ENCODE data around the gene MYO1B. TPM values are rescaled to one million over a fixed set of nuclear protein-coding genes. Genes with fewer than 3 reads are reported as not detected.
"Not testable (repeated sequence)": the region's sequence is repeated elsewhere in the genome, so short reads cannot be mapped to it uniquely, and the experiment has no call there.

The MYO1B gene
- total and polyA plus RNA-seq, 7 experiments from 2014 or later, result 0.43 to 14.9 (median 0.54) TPM

DNA sequence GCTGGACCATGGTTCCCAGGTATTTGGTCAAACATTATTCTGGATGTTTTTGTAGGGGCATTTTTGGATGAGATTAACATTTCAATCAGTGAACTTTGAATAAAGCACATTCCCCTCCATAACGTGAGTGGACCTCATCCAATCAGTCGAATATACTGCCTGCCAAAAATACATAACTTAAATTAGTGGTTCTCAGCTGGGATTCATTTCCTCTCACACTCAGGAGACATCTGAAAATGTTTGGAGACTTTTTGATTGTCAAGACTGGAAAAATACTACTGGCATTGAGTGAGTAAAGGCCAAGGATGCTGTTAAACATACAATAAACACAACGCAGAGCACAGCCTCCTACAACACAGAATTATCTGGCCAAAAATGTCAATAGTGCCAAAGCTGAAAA lies 198.2 kb downstream of the MYO1B start:
- no peaks in the 10 kb centered on the region for H3K36me3 Mint-ChIP-seq
- no peaks in the 10 kb centered on the region for H3K9me3 Mint-ChIP-seq
- DNase-seq, result no peak
- no peak overlapping the region for H3K4me3 Mint-ChIP-seq
- ATAC-seq, result no peak
- ChIA-PET POLR2A (no interaction called here), CTCF (no interaction called here)
- intact Hi-C loops (cut with micrococcal nuclease), result no loop called here
- Histone ChIP-seq H3K4me3 (ENCODE audit: low read length) (no peak overlapping the region), H3K4me1 (ENCODE audit: control insufficient read depth in 2 of 2, insufficient read depth in 2 of 2, low read length in 2 of 2) (no peaks in the 10 kb centered on the region), H3K27ac (ENCODE audit: low read depth, low read length) (no peak overlapping the region), H3K36me3 (ENCODE audit: control insufficient read depth in 2 of 3, insufficient read depth in 3 of 3, low read length in 3 of 3) (no peaks in the 10 kb centered on the region), H3K27me3 (ENCODE audit: control insufficient read depth in 2 of 2, insufficient read depth in 2 of 2, low read length in 2 of 2) (no peaks in the 10 kb centered on the region), H3K9me3 (ENCODE audit: control insufficient read depth in 2 of 3, low read length in 3 of 3) (no peaks in the 10 kb centered on the region)
- H3K4me1 Mint-ChIP-seq, result peaks cover 0 to 2% (median 0%) of the 10 kb centered on the region in 7 donors
- H3K27ac Mint-ChIP-seq, result no peak overlapping the region
- H3K27me3 Mint-ChIP-seq, result peaks cover 0 to 21% (median 10%) of the 10 kb centered on the region in 5 donors

GRCh38 chr2:191446910-191447309 lies 201.7 kb downstream of the MYO1B start:
- Mint-ChIP-seq H3K9me3 (peaks cover 0 to 4% (median 0%) of the 10 kb centered on the region in 11 donors), H3K27me3 (peaks cover 8 to 28% (median 15%) of the 10 kb centered on the region in 5 donors), H3K36me3 (no peaks in the 10 kb centered on the region), H3K27ac (no peak overlapping the region), H3K4me3 (no peak overlapping the region), H3K4me1 (peaks cover 0 to 2% (median 0%) of the 10 kb centered on the region in 7 donors)
- intact Hi-C loops (cut with micrococcal nuclease), result no loop called here
- CTCF ChIA-PET, result interaction anchor here (1.0 kb wide), 1 partner anchor 395 kb away, joined by 3 read pairs; no protein-coding TSS in a partner anchor
- Histone ChIP-seq H3K27me3 (ENCODE audit: control insufficient read depth in 2 of 2, insufficient read depth in 2 of 2, low read length in 2 of 2) (no peaks in the 10 kb centered on the region), H3K4me1 (ENCODE audit: control insufficient read depth in 2 of 2, insufficient read depth in 2 of 2, low read length in 2 of 2) (no peaks in the 10 kb centered on the region), H3K36me3 (ENCODE audit: control insufficient read depth in 2 of 3, insufficient read depth in 3 of 3, low read length in 3 of 3) (no peaks in the 10 kb centered on the region), H3K27ac (ENCODE audit: low read depth, low read length) (no peak overlapping the region), H3K4me3 (ENCODE audit: low read length) (no peak overlapping the region), H3K9me3 (ENCODE audit: control insufficient read depth in 2 of 3, low read length in 3 of 3) (no peaks in the 10 kb centered on the region)
- DNase-seq (no peak), ATAC-seq (no peak)
- POLR2A ChIA-PET, result no interaction called here

DNA sequence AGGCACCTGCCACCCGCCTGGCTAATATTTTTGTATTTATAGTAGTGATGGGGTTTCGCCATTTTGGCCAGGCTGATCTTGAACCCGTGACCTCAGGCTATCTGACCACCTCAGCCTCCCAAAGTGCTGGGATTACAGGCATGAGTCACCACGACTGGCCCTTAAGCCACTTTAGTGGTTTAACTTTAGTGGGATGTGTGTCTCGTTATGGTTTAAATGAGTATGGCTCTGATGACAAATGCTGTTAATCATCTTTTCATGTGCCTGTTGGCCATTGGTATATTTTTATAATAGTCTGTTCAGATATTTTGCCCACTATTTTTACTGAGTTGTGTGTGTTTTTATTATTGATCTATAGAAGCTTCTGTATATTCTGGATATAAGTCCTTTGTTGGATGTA lies 205.9 kb downstream of the MYO1B start:
- Mint-ChIP-seq H3K36me3 (no peaks in the 10 kb centered on the region), H3K27ac (no peak overlapping the region), H3K9me3 (peaks cover 0 to 5% (median 0%) of the 10 kb centered on the region in 11 donors), H3K4me3 (no peak overlapping the region), H3K27me3 (peaks cover 10 to 23% (median 14%) of the 10 kb centered on the region in 5 donors), H3K4me1 (peaks cover 0 to 2% (median 0%) of the 10 kb centered on the region in 7 donors)
- DNase-seq (no peak), ATAC-seq (no peak)
- ChIA-PET CTCF (no interaction called here), POLR2A (no interaction called here)
- Histone ChIP-seq H3K4me3 (ENCODE audit: low read length) (no peak overlapping the region), H3K36me3 (ENCODE audit: control insufficient read depth in 2 of 3, insufficient read depth in 3 of 3, low read length in 3 of 3) (no peaks in the 10 kb centered on the region), H3K27ac (ENCODE audit: low read depth, low read length) (no peak overlapping the region), H3K4me1 (ENCODE audit: control insufficient read depth in 2 of 2, insufficient read depth in 2 of 2, low read length in 2 of 2) (no peaks in the 10 kb centered on the region), H3K9me3 (ENCODE audit: control insufficient read depth in 2 of 3, low read length in 3 of 3) (no peaks in the 10 kb centered on the region), H3K27me3 (ENCODE audit: control insufficient read depth in 2 of 2, insufficient read depth in 2 of 2, low read length in 2 of 2) (no peaks in the 10 kb centered on the region)
- intact Hi-C loops (cut with micrococcal nuclease), result no loop called here

- no peaks in the 10 kb centered on the region for H3K4me1 Mint-ChIP-seq
- CTCF ChIA-PET, result no interaction called here
Observed at GRCh38 chr2:191452065-191452464, 206.9 kb downstream of the MYO1B start.

GRCh38 chr2:191453761-191454160 lies 208.6 kb downstream of the MYO1B start:
- H3K4me3 ChIP-seq (ENCODE audit: low read length), result no peak overlapping the region
- Mint-ChIP-seq H3K27ac (no peak overlapping the region), H3K4me1 (no peaks in the 10 kb centered on the region), H3K9me3 (peaks cover 0 to 6% (median 3%) of the 10 kb centered on the region in 11 donors), H3K4me3 (no peak overlapping the region), H3K27me3 (peaks cover 11 to 19% (median 13%) of the 10 kb centered on the region in 5 donors), H3K36me3 (no peaks in the 10 kb centered on the region)
- no peaks in the 10 kb centered on the region for H3K27me3 ChIP-seq (ENCODE audit: control insufficient read depth in 2 of 2, insufficient read depth in 2 of 2, low read length in 2 of 2)
- CTCF ChIA-PET, result interaction anchor here (0.6 kb wide), 1 partner anchor 1504 kb away, joined by 3 read pairs; no protein-coding TSS in a partner anchor
- ATAC-seq, result no peak
- DNase-seq, result no peak
- H3K4me1 ChIP-seq (ENCODE audit: control insufficient read depth in 2 of 2, insufficient read depth in 2 of 2, low read length in 2 of 2), result no peaks in the 10 kb centered on the region
- H3K27ac ChIP-seq (ENCODE audit: low read depth, low read length), result no peak overlapping the region
- intact Hi-C loops (cut with micrococcal nuclease), result no loop called here
- POLR2A ChIA-PET, result no interaction called here
- no peaks in the 10 kb centered on the region for H3K9me3 ChIP-seq (ENCODE audit: control insufficient read depth in 2 of 3, low read length in 3 of 3)
- no peaks in the 10 kb centered on the region for H3K36me3 ChIP-seq (ENCODE audit: control insufficient read depth in 2 of 3, insufficient read depth in 3 of 3, low read length in 3 of 3)

More at GRCh38 chr2:191452065-191452464, 206.9 kb downstream of the MYO1B start:
- Mint-ChIP-seq H3K36me3 (no peaks in the 10 kb centered on the region), H3K27ac (no peak overlapping the region), H3K27me3 (peaks cover 6 to 19% (median 10%) of the 10 kb centered on the region in 5 donors), H3K9me3 (peaks cover 0 to 5% (median 0%) of the 10 kb centered on the region in 11 donors), H3K4me3 (no peak overlapping the region)
- no peak for DNase-seq
- intact Hi-C loops (cut with micrococcal nuclease), result no loop called here
- Histone ChIP-seq H3K27me3 (ENCODE audit: control insufficient read depth in 2 of 2, insufficient read depth in 2 of 2, low read length in 2 of 2) (no peaks in the 10 kb centered on the region), H3K36me3 (ENCODE audit: control insufficient read depth in 2 of 3, insufficient read depth in 3 of 3, low read length in 3 of 3) (no peaks in the 10 kb centered on the region), H3K9me3 (ENCODE audit: control insufficient read depth in 2 of 3, low read length in 3 of 3) (no peaks in the 10 kb centered on the region), H3K4me1 (ENCODE audit: control insufficient read depth in 2 of 2, insufficient read depth in 2 of 2, low read length in 2 of 2) (no peaks in the 10 kb centered on the region), H3K27ac (ENCODE audit: low read depth, low read length) (no peak overlapping the region), H3K4me3 (ENCODE audit: low read length) (no peak overlapping the region)
- POLR2A ChIA-PET, result no interaction called here
- no peak for ATAC-seq

GRCh38 chr2:191456506-191456905 lies 211.3 kb downstream of the MYO1B start:
- Mint-ChIP-seq H3K27me3 (peaks cover 19 to 28% (median 23%) of the 10 kb centered on the region in 5 donors), H3K9me3 (peaks cover 4 to 27% (median 14%) of the 10 kb centered on the region in 11 donors), H3K36me3 (peaks cover 0 to 11% (median 8%) of the 10 kb centered on the region in 5 donors)
- H3K27me3 ChIP-seq (ENCODE audit: control insufficient read depth in 2 of 2, insufficient read depth in 2 of 2, low read length in 2 of 2); H3K9me3 ChIP-seq (ENCODE audit: control insufficient read depth in 2 of 3, low read length in 3 of 3); H3K27ac Mint-ChIP-seq; CTCF ChIA-PET; H3K4me1 Mint-ChIP-seq; H3K4me1 ChIP-seq (ENCODE audit: control insufficient read depth in 2 of 2, insufficient read depth in 2 of 2, low read length in 2 of 2); H3K36me3 ChIP-seq (ENCODE audit: control insufficient read depth in 2 of 3, insufficient read depth in 3 of 3, low read length in 3 of 3); H3K27ac ChIP-seq (ENCODE audit: low read depth, low read length); DNase-seq; POLR2A ChIA-PET; H3K4me3 ChIP-seq (ENCODE audit: low read length); intact Hi-C loops (cut with micrococcal nuclease); H3K4me3 Mint-ChIP-seq; ATAC-seq: not testable (repeated sequence)

GRCh38 chr2:191459158-191459557 lies 214.0 kb downstream of the MYO1B start:
- Mint-ChIP-seq H3K27me3 (peaks cover 17 to 25% (median 21%) of the 10 kb centered on the region in 5 donors), H3K27ac (no peak overlapping the region), H3K9me3 (peaks cover 4 to 30% (median 18%) of the 10 kb centered on the region in 11 donors), H3K4me3 (no peak overlapping the region), H3K36me3 (peaks cover 0 to 11% (median 8%) of the 10 kb centered on the region in 5 donors), H3K4me1 (no peaks in the 10 kb centered on the region)
- Histone ChIP-seq H3K4me1 (ENCODE audit: control insufficient read depth in 2 of 2, insufficient read depth in 2 of 2, low read length in 2 of 2) (no peaks in the 10 kb centered on the region), H3K9me3 (ENCODE audit: control insufficient read depth in 2 of 3, low read length in 3 of 3) (no peaks in the 10 kb centered on the region), H3K4me3 (ENCODE audit: low read length) (no peak overlapping the region), H3K27me3 (ENCODE audit: control insufficient read depth in 2 of 2, insufficient read depth in 2 of 2, low read length in 2 of 2) (no peaks in the 10 kb centered on the region), H3K36me3 (ENCODE audit: control insufficient read depth in 2 of 3, insufficient read depth in 3 of 3, low read length in 3 of 3) (no peaks in the 10 kb centered on the region), H3K27ac (ENCODE audit: low read depth, low read length) (no peak overlapping the region)
- intact Hi-C loops (cut with micrococcal nuclease), result no loop called here
- ChIA-PET POLR2A (no interaction called here), CTCF (no interaction called here)
- no peak for DNase-seq
- ATAC-seq, result no peak
